GM19463 (cell line): ENCODE measurements around the gene DUSP6.
A peak's percentile ranks its signal among the peaks of the same experiment; 100 is the strongest.

Experiments
- ATAC-seq: cut with Tn5 transposase; IDR thresholded peaks from one replicate; pipeline ENCODE4 v1.9.1; 2021; ENCODE audit warnings: mild to moderate bottlenecking, moderate library complexity; ENCODE audit not compliant: unreplicated experiment

DUSP6 gene

DNA sequence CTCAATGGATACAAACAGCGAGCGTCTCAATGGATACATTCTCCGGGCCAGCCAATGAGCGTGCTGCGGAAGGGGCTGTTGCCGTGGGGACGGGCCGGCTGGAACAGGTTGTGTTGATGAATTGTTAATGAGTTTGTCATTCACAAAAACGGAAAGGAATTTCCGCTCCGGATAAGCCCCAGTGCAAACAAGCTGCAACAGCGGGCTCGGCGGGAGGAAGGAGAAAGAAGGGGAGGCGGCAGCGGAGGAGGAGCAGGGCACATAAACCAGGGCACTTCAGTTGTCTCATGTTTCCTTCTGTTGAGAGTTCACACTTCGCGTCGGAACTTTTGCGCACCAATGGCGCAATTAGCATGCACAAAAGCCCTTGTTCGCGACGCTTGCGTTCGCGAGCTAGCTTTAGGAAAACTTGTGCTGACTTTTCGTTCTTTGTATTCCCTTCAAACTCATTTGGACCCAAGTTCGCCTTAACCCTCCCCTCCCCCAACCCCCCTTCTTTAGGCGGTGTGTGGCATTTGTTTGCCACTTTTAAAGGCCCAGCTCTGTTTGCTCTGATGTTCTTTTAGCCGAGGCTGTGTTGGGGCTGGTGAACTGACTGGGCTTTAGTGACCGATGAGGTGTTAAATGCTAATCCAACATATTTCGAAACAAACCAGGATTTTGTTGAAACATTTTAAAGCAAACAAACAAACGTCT lies at the start of gene DUSP6:
Gene DUSP6 (minus strand): TSS at position 10 of the 696 bp plus-strand sequence. CDS start 462 bp downstream, outside the sequence.
- peak; percentile 41 for ATAC-seq

DNA sequence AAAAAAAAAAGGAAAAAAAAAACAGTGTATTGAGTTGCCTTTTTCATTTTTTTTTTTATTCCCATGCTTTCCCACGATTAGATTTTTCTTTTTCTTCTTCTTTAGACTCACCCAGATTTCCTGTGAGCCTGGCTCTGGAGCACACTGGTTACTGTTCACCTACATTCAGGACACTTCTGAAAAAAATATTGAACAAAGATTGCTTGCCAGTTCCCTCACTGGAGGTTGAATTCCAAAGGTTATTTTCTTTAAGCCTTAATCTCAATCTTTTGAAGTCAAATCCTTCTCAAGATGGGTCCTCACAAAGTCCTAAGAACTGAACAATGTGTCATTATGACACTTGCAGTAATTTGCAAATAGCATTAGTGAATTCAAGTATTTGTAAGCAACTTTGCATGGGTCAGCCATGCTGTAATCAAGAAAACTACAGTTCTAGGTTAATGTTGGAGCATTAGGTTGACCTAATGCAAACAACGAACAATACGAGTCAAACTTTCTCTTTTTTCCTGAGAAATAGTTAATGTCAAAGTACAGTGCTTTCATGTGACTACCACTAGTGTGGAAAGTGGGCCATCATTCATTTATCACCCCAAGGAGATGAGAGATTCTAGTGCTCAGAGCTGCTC lies 49.2 kb upstream of the DUSP6 start:
- ATAC-seq = no peak

DNA sequence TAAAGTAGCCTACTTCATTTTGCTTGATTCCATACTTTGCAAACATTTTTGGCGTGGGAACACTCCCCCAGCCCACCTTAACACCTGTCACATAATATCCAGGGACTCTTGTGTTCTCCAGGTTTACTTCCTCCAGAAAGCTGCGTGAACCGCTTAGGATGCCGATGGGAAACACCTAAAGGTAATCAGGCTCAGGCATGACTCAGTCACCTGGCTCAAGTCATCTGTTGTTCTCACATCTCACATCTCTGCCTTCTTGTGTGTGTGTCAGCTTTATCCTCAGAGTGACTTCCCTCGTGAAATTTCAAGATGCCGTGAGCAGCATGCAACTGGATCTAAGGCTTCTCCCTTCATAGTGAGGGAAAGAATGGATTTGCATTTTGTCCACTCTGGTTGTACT lies 48.1 kb upstream of the DUSP6 start:
- no peak for ATAC-seq

- ATAC-seq = no peak
Measured at GRCh38 chr12:89395712-89396111, 43.4 kb upstream of the DUSP6 start.

DNA sequence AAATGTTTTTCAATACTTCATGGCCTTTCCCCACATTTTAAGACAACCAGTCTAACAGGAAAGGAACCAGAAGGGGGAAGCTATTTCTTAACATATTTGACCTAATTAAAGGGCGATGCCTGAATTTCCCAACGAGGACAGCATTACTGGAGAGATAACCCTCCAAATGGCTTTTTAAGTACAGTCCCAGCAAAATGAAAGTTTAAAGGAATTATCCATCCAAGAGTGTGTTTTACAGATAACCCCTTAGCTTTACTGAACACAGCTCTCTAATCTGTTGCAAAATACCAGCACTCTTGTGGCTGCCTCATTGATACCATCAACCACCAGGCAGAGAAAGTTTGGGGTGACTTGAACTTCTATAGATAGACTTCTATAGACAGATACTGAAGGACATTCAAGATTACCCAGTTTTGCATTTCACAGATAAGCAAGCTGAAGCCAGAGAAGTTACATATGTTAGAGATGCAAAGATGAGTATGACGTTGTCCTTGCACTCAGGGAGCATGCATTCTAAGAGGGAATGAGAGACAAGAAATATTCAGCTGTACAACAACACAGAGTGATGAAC lies 41.3 kb upstream of the DUSP6 start:
- no peak for ATAC-seq

DNA sequence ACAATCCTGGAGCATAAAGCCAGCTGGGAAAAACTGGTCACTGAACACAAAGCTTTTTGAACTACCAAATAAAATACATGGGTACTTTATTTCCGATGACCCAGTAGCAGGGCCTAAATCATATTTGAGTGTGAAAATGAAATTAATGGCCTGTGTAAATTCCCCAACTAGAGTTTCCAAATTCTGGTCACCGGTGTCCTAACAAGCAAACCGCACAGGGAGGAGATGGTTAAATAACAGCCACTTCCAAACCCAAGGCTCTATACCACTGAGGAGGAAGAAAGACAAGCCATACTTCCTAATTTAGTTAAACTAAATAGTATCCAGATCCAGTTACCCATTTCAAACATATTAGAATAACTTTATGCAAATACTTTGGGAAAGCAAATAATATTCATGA lies 40.1 kb upstream of the DUSP6 start:
- no peak for ATAC-seq

DNA sequence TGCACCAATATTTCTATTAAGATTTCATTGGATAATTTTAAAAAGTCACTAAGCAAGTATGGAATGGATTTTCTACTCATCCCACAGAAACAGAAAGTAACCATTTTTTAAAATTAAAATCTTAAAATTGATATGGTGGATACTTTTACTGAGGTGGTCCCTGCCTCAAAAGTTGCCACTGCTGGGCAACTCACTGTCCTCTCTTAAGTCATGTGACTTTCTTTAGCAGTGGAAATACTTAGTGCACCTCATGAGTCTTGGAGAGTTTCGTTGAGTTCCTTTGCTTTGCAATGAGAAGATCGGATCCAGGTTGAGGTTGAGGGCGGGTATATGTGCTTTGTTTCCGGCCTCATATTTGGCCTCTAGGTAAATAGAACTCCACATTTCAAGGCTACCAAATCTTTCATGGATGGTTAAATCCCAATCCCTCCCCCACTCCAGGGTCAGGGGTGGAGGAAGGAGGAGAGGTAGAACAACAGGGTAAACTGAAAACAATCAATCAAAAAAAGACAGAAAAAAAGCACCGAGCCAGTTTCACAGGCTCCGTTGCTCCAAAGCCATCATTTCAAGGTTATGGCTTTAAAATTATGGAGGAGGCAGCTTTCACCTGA lies 39.5 kb upstream of the DUSP6 start:
- no peak for ATAC-seq

DNA sequence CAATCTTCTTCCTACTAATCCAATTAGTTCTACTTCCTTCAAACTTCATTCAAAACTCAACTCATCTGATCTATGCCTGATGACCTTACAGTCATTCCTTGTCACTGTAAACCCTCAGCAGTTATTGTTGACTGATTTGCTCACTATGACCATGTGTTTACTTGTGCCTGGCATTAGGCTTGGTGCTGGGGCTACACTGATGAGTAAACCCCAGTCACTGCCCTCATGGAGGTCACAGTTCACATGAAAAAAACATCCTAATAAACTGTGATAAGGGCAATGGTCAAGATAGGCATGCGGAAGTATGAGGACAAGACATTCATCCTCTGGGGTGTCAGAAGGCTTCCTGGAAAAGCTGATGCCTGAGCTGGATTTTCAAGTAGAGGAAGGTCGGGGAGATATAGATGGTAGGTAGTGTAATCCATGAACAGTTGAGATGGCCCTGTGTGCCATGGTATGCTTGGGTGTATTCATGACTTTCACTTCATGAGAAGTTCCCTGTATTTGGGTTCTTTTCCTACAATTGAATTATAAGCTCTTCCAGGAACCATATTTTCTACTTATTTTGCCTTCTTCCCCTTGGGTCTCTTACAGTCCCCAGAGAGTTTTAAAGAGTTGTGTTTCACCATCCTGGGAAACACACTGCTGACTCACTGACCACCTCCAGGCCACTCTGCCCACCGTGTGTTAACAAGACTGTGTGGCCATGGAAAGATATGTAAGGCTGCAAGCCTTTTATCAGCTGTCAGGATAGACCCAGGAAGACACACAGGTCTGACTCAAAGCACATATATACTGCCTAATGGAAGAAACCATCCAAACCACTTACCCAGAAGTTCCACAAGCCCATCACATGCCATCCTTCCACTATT lies 38.7 kb upstream of the DUSP6 start:
- no peak for ATAC-seq

GRCh38 chr12:89389755-89390661 lies 37.7 kb upstream of the DUSP6 start:
- ATAC-seq = peak; percentile 61

DNA sequence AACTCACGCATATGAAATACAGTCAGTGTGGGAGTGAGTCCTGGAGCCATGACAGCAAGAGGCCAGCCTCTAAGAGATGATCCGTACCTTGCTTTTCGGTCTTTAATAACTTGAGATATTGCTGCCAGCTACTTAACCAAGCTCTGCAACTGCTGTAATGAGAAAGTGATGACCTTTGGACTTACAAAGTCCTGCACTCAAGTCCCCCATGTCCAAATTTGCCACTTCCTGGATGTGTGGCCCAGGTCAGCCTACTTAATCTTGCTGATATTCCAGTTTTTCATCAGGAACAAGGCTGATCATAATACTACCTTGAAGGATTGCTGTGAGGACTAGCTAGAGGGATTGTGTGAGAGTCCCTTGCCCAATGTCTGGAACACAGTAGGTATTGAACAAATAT lies 33.8 kb upstream of the DUSP6 start:
- no peak for ATAC-seq

DNA sequence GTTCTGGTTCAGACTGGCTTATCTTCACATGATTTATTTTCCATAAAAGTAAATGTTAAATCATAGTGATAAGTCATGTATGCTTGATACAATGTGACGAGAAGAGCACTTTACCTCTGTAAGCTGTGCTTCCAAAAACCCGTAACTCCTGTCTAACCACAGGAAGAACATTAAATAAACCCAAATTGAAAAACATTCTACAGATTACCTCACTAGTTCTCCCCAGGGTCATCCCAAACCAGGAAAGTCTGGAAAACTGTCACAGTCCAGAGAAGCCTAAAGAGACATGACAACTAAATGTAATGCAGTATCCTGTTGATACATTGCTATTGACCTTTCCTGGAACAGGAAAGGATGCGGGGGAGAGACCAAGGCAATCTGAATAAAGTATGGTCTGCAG lies 32.5 kb upstream of the DUSP6 start:
- no peak for ATAC-seq

GRCh38 chr12:89384050-89384758 lies 31.9 kb upstream of the DUSP6 start:
- ATAC-seq = no peak

DNA sequence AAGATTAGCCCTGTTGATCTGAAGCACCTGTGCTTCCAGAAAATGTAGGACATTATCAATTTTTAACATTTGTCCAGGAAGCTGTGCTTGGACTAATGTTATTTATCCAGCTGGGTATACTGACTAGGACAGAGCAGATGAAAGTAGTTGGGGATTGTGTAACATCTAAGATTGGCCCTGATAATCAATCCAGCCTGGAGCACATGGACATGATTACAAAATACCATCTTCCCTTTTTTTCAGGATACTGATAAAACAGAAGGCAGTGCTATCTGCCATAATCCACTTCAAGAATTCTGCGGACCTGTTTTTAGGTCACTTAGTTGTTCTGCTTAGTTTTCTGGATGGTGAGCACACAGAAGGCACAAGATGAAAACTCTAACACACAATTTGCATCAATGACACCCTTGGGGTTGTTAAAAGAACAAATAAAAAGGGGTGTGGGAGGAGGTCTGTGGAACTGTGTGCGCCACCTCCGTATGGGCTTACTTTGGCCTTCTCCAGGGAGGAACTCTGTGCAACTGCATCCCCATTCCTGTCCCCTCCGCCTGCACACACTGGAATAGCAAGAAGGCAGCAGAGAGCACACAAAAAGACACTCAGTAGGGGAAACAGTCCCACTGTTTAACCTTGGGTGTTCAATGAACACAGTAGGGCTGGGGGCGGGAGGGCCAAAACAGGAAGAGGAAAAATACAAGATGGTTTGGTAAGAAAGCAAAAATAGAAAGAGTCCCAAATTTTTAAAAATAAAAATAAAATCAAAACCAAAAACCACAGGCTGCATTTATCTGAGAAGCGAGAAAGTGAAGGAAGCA lies 31.1 kb upstream of the DUSP6 start:
- no peak for ATAC-seq

GRCh38 chr12:89382328-89382727 lies 30.0 kb upstream of the DUSP6 start:
- ATAC-seq = no peak

GRCh38 chr12:89379839-89380467 lies 27.7 kb upstream of the DUSP6 start:
- ATAC-seq = no peak

GRCh38 chr12:89379148-89379838 lies 27.0 kb upstream of the DUSP6 start:
- no peak for ATAC-seq

- ATAC-seq = no peak
Measured at GRCh38 chr12:89376844-89377243, 24.5 kb upstream of the DUSP6 start.

- ATAC-seq = no peak
Measured at GRCh38 chr12:89376202-89376529, 23.9 kb upstream of the DUSP6 start.
